ENCODE results near the gene MARK3. TPM values are rescaled to one million over a fixed set of nuclear protein-coding genes. Genes with fewer than 3 reads are reported as not detected.

The MARK3 gene
- total RNA-seq, 4 donors from 2014 or later, result 109 to 143 (median 125) TPM

GRCh38 chr14:103519043-103519836 lies 134.0 kb downstream of the MARK3 start:
- Histone ChIP-seq H3K9me3 (no peaks in the 10 kb centered on the region), H3K36me3 (no peaks in the 10 kb centered on the region), H3K27ac (peak overlapping the region; percentile 49 to 90 (median 80)), H3K4me1 (peaks cover 0 to 65% (median 41%) of the 10 kb centered on the region in 4 donors), H3K27me3 (no peaks in the 10 kb centered on the region), H3K4me3 (no peak overlapping the region)
- TF ChIP-seq EP300 (IDR thresholded peaks at IDR 0.05) (no peak), POLR2A (IDR thresholded peaks at IDR 0.05) (no peak)
- TF ChIP-seq, protein P1, sequence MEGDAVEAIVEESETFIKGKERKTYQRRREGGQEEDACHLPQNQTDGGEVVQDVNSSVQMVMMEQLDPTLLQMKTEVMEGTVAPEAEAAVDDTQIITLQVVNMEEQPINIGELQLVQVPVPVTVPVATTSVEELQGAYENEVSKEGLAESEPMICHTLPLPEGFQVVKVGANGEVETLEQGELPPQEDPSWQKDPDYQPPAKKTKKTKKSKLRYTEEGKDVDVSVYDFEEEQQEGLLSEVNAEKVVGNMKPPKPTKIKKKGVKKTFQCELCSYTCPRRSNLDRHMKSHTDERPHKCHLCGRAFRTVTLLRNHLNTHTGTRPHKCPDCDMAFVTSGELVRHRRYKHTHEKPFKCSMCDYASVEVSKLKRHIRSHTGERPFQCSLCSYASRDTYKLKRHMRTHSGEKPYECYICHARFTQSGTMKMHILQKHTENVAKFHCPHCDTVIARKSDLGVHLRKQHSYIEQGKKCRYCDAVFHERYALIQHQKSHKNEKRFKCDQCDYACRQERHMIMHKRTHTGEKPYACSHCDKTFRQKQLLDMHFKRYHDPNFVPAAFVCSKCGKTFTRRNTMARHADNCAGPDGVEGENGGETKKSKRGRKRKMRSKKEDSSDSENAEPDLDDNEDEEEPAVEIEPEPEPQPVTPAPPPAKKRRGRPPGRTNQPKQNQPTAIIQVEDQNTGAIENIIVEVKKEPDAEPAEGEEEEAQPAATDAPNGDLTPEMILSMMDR (IDR thresholded peaks at IDR 0.05), result no peak
- WGBS, 2 donors, result 45 to 48% methylated on average over 12 to 13 of the region's 13 CpGs
- no peak for DNase-seq (ENCODE audit: low spot score in 2 of 2)

DNA sequence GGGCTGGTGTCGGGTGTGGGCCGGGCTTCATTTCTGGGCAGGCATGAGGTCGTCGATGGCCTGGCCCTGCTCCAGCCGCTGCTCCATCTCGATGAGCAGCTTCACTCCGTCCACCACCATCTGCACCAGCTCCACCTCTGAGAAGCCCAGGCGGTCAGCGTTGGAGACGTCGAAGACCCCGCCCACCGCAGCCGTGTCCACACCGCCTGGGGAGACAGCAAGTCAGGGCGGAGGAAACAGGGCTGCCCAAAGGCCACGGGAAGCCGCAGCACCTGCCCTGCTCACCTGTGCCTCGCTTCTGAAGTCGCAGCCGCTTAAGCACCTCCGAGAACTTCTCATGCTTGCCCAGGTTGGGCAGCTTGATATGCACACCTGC lies 134.6 kb downstream of the MARK3 start:
- no peaks in the 10 kb centered on the region for H3K27me3 ChIP-seq
- 52 to 68% methylated on average over 9 to 14 of the region's 22 CpGs for WGBS, 2 donors
- H3K4me3 ChIP-seq, result no peak overlapping the region
- H3K27ac ChIP-seq, result peak overlapping the region in 3 of 4 donors; percentile 69 to 90 (median 90)
- peaks cover 0 to 65% (median 41%) of the 10 kb centered on the region in 4 donors for H3K4me1 ChIP-seq
- no peak for DNase-seq (ENCODE audit: low spot score in 2 of 2)
- TF ChIP-seq EP300 (IDR thresholded peaks at IDR 0.05) (no peak), POLR2A (IDR thresholded peaks at IDR 0.05) (no peak)
- TF ChIP-seq, protein P1 (IDR thresholded peaks at IDR 0.05), result no peak
- H3K36me3 ChIP-seq, result no peaks in the 10 kb centered on the region
- H3K9me3 ChIP-seq, result no peaks in the 10 kb centered on the region

DNA sequence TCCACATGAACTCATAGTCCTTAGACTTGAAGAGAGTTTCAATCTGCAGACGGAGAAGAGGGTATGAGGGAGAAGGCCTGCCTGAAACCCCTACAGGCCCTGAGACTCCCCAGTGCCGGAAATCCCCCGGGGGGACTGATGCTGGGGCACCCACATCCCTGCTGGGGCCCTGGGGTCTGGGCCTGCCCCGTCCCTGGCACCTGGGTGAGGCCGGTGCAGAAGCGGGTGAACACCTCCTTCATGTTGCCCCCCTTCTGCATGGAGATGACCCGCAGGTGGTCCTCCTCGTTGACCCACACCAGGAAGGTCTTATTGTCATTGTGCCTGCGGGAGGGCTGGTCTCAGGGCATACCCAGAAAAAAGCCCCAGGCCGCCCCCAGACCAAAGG lies 135.0 kb downstream of the MARK3 start:
- TF ChIP-seq POLR2A (IDR thresholded peaks at IDR 0.05) (no peak), EP300 (IDR thresholded peaks at IDR 0.05) (no peak)
- TF ChIP-seq, protein P1 (IDR thresholded peaks at IDR 0.05), result no peak
- WGBS, 2 donors, result 84% methylated on average over 10 of the region's 10 CpGs; no CpG with 5 or more reads in 1 of the 2 donors
- no peaks in the 10 kb centered on the region for H3K9me3 ChIP-seq
- no peaks in the 10 kb centered on the region for H3K27me3 ChIP-seq
- DNase-seq (ENCODE audit: low spot score in 2 of 2), result no peak
- H3K4me3 ChIP-seq, result no peak overlapping the region
- peak overlapping the region; percentile 71 to 90 (median 84) for H3K27ac ChIP-seq
- H3K36me3 ChIP-seq, result no peaks in the 10 kb centered on the region
- H3K4me1 ChIP-seq, result peaks cover 0 to 65% (median 41%) of the 10 kb centered on the region in 4 donors

DNA sequence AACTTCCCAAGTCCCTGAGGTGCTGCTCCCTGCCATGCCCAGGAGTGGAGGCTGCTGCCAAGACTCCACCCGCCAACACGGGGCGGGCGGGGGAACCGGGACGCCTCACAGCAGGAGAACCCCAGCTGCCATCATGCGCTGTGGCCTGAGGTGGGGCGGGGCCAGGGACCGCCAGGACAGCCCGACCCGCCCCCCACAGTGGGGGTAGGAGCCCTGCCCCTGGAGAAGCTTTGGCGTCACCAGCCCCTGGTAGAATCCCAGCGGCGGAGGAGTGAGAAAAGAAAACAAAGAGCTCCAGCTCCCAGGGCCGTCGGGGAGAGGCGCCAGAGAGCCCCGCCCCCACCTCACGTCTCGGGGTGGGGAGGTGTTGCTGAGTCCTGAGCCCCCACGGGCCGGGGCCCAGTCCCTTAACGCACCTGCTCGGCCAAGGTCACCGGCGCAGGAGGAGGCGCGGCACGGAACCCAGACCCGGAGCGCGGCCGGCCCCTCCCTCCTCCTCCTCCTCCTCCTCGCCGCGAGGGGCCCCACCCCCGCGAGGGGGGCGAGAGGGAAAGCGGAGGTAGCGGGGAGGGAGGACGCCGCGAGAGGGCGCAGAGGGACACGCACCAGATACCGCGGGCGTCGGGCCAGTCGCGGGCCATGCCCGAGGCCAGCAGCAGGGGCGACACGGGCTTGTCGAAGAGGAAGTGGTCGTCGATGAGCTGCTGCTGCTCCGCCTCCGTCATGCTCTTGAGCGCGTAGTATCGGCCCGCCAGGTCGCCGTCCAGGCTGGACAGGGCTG lies 135.6 kb downstream of the MARK3 start:
- Histone ChIP-seq H3K4me3 (peak overlapping the region; percentile 34 to 75 (median 64)), H3K27me3 (no peaks in the 10 kb centered on the region), H3K36me3 (no peaks in the 10 kb centered on the region), H3K27ac (peak overlapping the region; percentile 71 to 90 (median 84)), H3K4me1 (peaks cover 0 to 65% (median 41%) of the 10 kb centered on the region in 4 donors), H3K9me3 (no peaks in the 10 kb centered on the region)
- WGBS, 2 donors, result 2 to 3% methylated on average over 43 to 50 of the region's 66 CpGs
- DNase-seq (ENCODE audit: low spot score in 2 of 2), result peak; percentile 62 to 63
- TF ChIP-seq, protein P1 (IDR thresholded peaks at IDR 0.05), result peak; percentile 45 to 82 (median 62)
- no peak for TF ChIP-seq POLR2A (IDR thresholded peaks at IDR 0.05)
- peak in 1 of 2 donors; percentile 54 for TF ChIP-seq EP300 (IDR thresholded peaks at IDR 0.05)
